ENCODE results near the gene MARCHF9. TPM values are rescaled to one million over a fixed set of nuclear protein-coding genes. Genes with fewer than 3 reads are reported as not detected.

MARCHF9 gene
- polyA plus RNA-seq, 1 of the 3 experiments (the other 2 are of a cell fraction), result 24.2 TPM

- no peak overlapping the region for H3K4me2 ChIP-seq
- H3F3A ChIP-seq (replicated peaks; ENCODE audit: insufficient read depth), result peaks cover 2% of the 10 kb centered on the region
- no peaks in the 10 kb centered on the region for H4K20me1 ChIP-seq (ENCODE audit: insufficient read depth)
- H2AFZ ChIP-seq (ENCODE audit: low read depth), result no peak overlapping the region
- TF ChIP-seq ZBTB33 (IDR thresholded peaks at IDR 0.05; ENCODE audit: borderline replicate concordance, low read depth), result no peak
- no peak for TF ChIP-seq GATA2 (CRISPR knock-in tag; IDR thresholded peaks at IDR 0.05)
- no peak for TF ChIP-seq FOSL2 (IDR thresholded peaks at IDR 0.05; ENCODE audit: borderline replicate concordance, low read depth)
- no peak for TF ChIP-seq MEF2A (IDR thresholded peaks at IDR 0.05; ENCODE audit: borderline replicate concordance, low read depth)
- ChIA-PET CTCF (interaction anchor here (1.0 to 3.0 kb wide), 3 partner anchors 9 to 134 kb away, joined by 3 to 17 read pairs (median 5); partner anchors contain the start of gene B4GALNT1), POLR2A (no interaction called here)
- no peak for DNase-seq
- WGBS (ENCODE audit: low lambda C conversion rate), result 92% methylated on average over 5 of the region's 5 CpGs
- H3K9ac ChIP-seq, result no peak overlapping the region
- H3K4me1 ChIP-seq (ENCODE audit: control insufficient read depth in 1 of 2, insufficient read depth in 2 of 2, low read depth in 1 of 2, low read length in 1 of 2), result no peaks in the 10 kb centered on the region
- H3K36me3 ChIP-seq (replicated peaks in 1 of 2; ENCODE audit: control insufficient read depth in 1 of 2, insufficient read depth in 2 of 2, low read length in 1 of 2), result peaks cover 23 to 43% of the 10 kb centered on the region in 2 experiments
- H3K27me3 ChIP-seq (ENCODE audit: insufficient read depth), result no peaks in the 10 kb centered on the region
- peaks cover 2% of the 10 kb centered on the region for H3K9me3 ChIP-seq
- no peak overlapping the region for H3K4me3 ChIP-seq (ENCODE audit: low read depth in 2 of 2, low read length in 1 of 2)
- no peaks in the 10 kb centered on the region for H3K79me2 ChIP-seq (ENCODE audit: insufficient read depth)
- no peaks in the 10 kb centered on the region for H3K9me2 ChIP-seq
- H3K27ac ChIP-seq (ENCODE audit: low read depth in 2 of 2, low read length in 1 of 2), result no peak overlapping the region
Observed at GRCh38 chr12:57717131-57717530, 37.8 kb upstream of the MARCHF9 start.

DNA sequence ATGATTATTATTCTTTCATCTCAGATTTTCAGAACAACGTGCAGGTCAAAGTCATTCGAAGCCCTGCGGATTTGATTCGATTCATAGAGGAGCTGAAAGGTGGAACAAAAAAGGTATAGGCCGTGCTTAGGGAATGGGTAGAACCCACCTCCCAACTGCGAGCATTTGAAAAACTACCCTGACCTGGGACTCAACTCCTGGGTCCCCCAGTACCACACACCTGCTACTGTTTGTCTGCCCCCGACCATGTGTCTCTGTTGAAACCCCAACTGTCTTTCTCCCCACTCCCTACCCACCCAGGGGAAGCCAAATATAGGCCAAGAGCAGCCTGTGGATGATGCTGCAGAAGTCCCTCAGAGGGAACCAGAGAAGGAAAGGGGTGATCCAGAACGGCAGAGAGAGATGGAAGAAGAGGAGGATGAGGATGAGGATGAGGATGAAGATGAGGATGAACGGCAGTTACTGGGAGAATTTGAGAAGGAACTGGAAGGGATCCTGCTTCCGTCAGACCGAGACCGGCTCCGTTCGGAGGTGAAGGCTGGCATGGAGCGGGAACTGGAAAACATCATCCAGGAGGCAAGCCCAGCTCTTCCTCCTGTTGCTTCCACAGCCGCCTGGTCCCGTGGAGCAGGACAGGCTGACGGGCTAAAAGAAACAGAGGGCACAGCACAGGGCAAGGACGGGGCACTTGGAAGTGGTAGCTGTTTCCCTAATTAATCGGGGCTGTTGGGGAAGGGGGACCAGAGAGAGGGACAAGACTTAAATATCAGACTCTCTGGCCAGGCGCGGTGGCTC is 36.9 kb upstream of the MARCHF9 start:
- peaks cover 14 to 43% of the 10 kb centered on the region in 2 experiments for H3K36me3 ChIP-seq (replicated peaks in 1 of 2; ENCODE audit: control insufficient read depth in 1 of 2, insufficient read depth in 2 of 2, low read length in 1 of 2)
- 94% methylated on average over 22 of the region's 22 CpGs for WGBS (ENCODE audit: low lambda C conversion rate)

More for the DNA sequence above, 36.9 kb upstream of the MARCHF9 start:
- POLR2A ChIA-PET, result no interaction called here
- TF ChIP-seq YY1 (IDR thresholded peaks at IDR 0.05; ENCODE audit: low read depth) (no peak), NFIC (IDR thresholded peaks at IDR 0.05; ENCODE audit: borderline replicate concordance) (no peak), GABPA (IDR thresholded peaks at IDR 0.05; ENCODE audit: low read depth) (no peak), RAD21 (IDR thresholded peaks at IDR 0.05; ENCODE audit: low read length) (no peak), SIN3A (IDR thresholded peaks at IDR 0.05; ENCODE audit: borderline replicate concordance, low read depth, low read length) (no peak), EZH2phosphoT487 (IDR thresholded peaks at IDR 0.05; ENCODE audit: borderline replicate concordance, low read depth) (no peak), PBX3 (IDR thresholded peaks at IDR 0.05) (no peak), FOXJ3 (CRISPR knock-in tag; IDR thresholded peaks at IDR 0.05) (no peak), SMC3 (IDR thresholded peaks at IDR 0.05; ENCODE audit: low read depth, low read length) (no peak)
- Histone ChIP-seq H3K9me2 (no peaks in the 10 kb centered on the region), H4K20me1 (ENCODE audit: insufficient read depth) (no peaks in the 10 kb centered on the region), H3K4me2 (no peak overlapping the region), H3F3A (replicated peaks; ENCODE audit: insufficient read depth) (peaks cover 2% of the 10 kb centered on the region), H2AFZ (ENCODE audit: low read depth) (no peak overlapping the region), H3K4me3 (ENCODE audit: low read depth in 2 of 2, low read length in 1 of 2) (no peak overlapping the region), H3K79me2 (ENCODE audit: insufficient read depth) (no peaks in the 10 kb centered on the region), H3K27me3 (ENCODE audit: insufficient read depth) (no peaks in the 10 kb centered on the region), H3K9me3 (no peaks in the 10 kb centered on the region), H3K27ac (ENCODE audit: low read depth in 2 of 2, low read length in 1 of 2) (no peak overlapping the region), H3K4me1 (ENCODE audit: control insufficient read depth in 1 of 2, insufficient read depth in 2 of 2, low read depth in 1 of 2, low read length in 1 of 2) (no peaks in the 10 kb centered on the region), H3K9ac (no peak overlapping the region)
- no peak for DNase-seq
- CTCF ChIA-PET, result interaction anchor here (1.7 kb wide), 1 partner anchor 135 kb away, joined by 5 read pairs; no protein-coding TSS in a partner anchor

All from SK-N-SH (cell line).